ENCODE results near the gene ALKBH8. TPM values are rescaled to one million over a fixed set of nuclear protein-coding genes. Genes with fewer than 3 reads are reported as not detected.

Gene ALKBH8
- total RNA-seq, 8 experiments from 2014 or later, result 7.2 to 12.1 (median 9.4) TPM

GRCh38 chr11:107570015-107570414, 4.5 kb upstream of the ALKBH8 start:
- Histone ChIP-seq H3K4me3 (no peak overlapping the region), H3K27ac (no peak overlapping the region), H3K4me1 (replicated peaks in 1 of 2) (peaks cover 7% of the 10 kb centered on the region in 2 donors)
- in situ Hi-C loops (cut with MboI; ENCODE audit: low pct_unique_long_range_greater_than_20kb in 2 of 9, low sequenced_read_pairs in 9 of 9, unreplicated experiment in 9 of 9), result loop anchor here in 5 of 9 experiments (10.0 to 25.0 kb wide), 3 partner anchors 115 to 1092 kb away; partner anchors contain the start of gene DDX10 (in 1 of the 5)
- WGBS, 10 experiments, result 74 to 100% (median 86%) methylated on average over 1 to 5 of the region's 12 CpGs; no CpG with 5 or more reads in 6 of the 10 experiments
- ATAC-seq (replicated peaks in 6 of 8), result no peak

GRCh38 chr11:107567739-107568335, 2.3 kb upstream of the ALKBH8 start:
- in situ Hi-C loops (cut with MboI; ENCODE audit: low pct_unique_long_range_greater_than_20kb in 2 of 9, low sequenced_read_pairs in 9 of 9, unreplicated experiment in 9 of 9), result loop anchor here in 2 of 9 experiments (5.0 to 25.0 kb wide), 2 partner anchors 124 to 1094 kb away; partner anchors contain the start of gene DDX10 (in 1 of the 2)
- Histone ChIP-seq H3K4me3 (no peak overlapping the region), H3K27ac (no peak overlapping the region), H3K4me1 (replicated peaks in 1 of 2) (peaks cover 14 to 21% of the 10 kb centered on the region in 2 donors)
- WGBS, 10 experiments, result 11 to 100% (median 83%) methylated on average over 1 to 5 of the region's 5 CpGs
- ATAC-seq (replicated peaks in 6 of 8), result no peak

GRCh38 chr11:107566569-107566968, 1.0 kb upstream of the ALKBH8 start:
- no peak for ATAC-seq (replicated peaks in 6 of 8)
- Histone ChIP-seq H3K4me1 (replicated peaks in 1 of 2) (peaks cover 14 to 21% of the 10 kb centered on the region in 2 donors), H3K27ac (no peak overlapping the region), H3K4me3 (no peak overlapping the region)
- WGBS, 10 experiments, result 29 to 100% (median 69%) methylated on average over 1 to 2 of the region's 2 CpGs; no CpG with 5 or more reads in 1 of the 10 experiments
- in situ Hi-C loops (cut with MboI; ENCODE audit: low pct_unique_long_range_greater_than_20kb in 2 of 9, low sequenced_read_pairs in 9 of 9, unreplicated experiment in 9 of 9), result loop anchor here in 2 of 9 experiments (5.0 to 25.0 kb wide), 2 partner anchors 126 to 1096 kb away; partner anchors contain the start of gene DDX10 (in 1 of the 2)

GRCh38 chr11:107565955-107566501, 493 bp upstream of the ALKBH8 start:
- WGBS, 10 experiments, result 0 to 66% (median 31%) methylated on average over 1 to 8 of the region's 9 CpGs; no CpG with 5 or more reads in 2 of the 10 experiments

GRCh38 chr11:107564877-107565218, 687 bp downstream of the ALKBH8 start:
- in situ Hi-C loops (cut with MboI; ENCODE audit: low pct_unique_long_range_greater_than_20kb in 2 of 9, low sequenced_read_pairs in 9 of 9, unreplicated experiment in 9 of 9), result loop anchor here in 2 of 9 experiments (5.0 to 25.0 kb wide), 2 partner anchors 127 to 1097 kb away; partner anchors contain the start of gene DDX10 (in 1 of the 2)
- Histone ChIP-seq H3K27ac (peak overlapping the region; percentile 73 to 79), H3K4me3 (peak overlapping the region; percentile 83 to 98 (median 95)), H3K4me1 (replicated peaks in 1 of 2) (peaks cover 14 to 21% of the 10 kb centered on the region in 2 donors)
- ATAC-seq (replicated peaks in 6 of 8), result peak in 1 of 8 experiments; percentile 4
- 0 to 26% (median 8%) methylated on average over 1 to 6 of the region's 6 CpGs; no CpG with 5 or more reads in 1 of the 10 experiments for WGBS, 10 experiments

More at GRCh38 chr11:107565955-107566501, 493 bp upstream of the ALKBH8 start:
- Histone ChIP-seq H3K4me3 (peak overlapping the region; percentile 83 to 98 (median 95)), H3K27ac (peak overlapping the region; percentile 73 to 79), H3K4me1 (replicated peaks in 1 of 2) (peaks cover 14 to 21% of the 10 kb centered on the region in 2 donors)
- in situ Hi-C loops (cut with MboI; ENCODE audit: low pct_unique_long_range_greater_than_20kb in 2 of 9, low sequenced_read_pairs in 9 of 9, unreplicated experiment in 9 of 9), result loop anchor here in 2 of 9 experiments (5.0 to 25.0 kb wide), 2 partner anchors 126 to 1096 kb away; partner anchors contain the start of gene DDX10 (in 1 of the 2)
- ATAC-seq (replicated peaks in 6 of 8), result peak; percentile 7 to 75 (median 66)

GRCh38 chr11:107563702-107564101, 1.8 kb downstream of the ALKBH8 start:
- peak overlapping the region in 4 of 5 donors; percentile 4 to 98 (median 11) for H3K4me3 ChIP-seq
- peaks cover 14 to 21% of the 10 kb centered on the region in 2 donors for H3K4me1 ChIP-seq (replicated peaks in 1 of 2)
- no peak overlapping the region for H3K27ac ChIP-seq
- ATAC-seq (replicated peaks in 6 of 8), result peak; percentile 2 to 26 (median 10)
- 0 to 25% (median 6%) methylated on average over 1 to 2 of the region's 2 CpGs; no CpG with 5 or more reads in 3 of the 10 experiments for WGBS, 10 experiments
- in situ Hi-C loops (cut with MboI; ENCODE audit: low pct_unique_long_range_greater_than_20kb in 2 of 9, low sequenced_read_pairs in 9 of 9, unreplicated experiment in 9 of 9), result loop anchor here in 1 of 9 experiments (25.0 kb wide), 1 partner anchor 1099 kb away; the partner anchor contains the start of gene DDX10

- in situ Hi-C loops (cut with MboI; ENCODE audit: low pct_unique_long_range_greater_than_20kb in 2 of 9, low sequenced_read_pairs in 9 of 9, unreplicated experiment in 9 of 9), result loop anchor here in 1 of 9 experiments (25.0 kb wide), 1 partner anchor 1100 kb away; the partner anchor contains the start of gene DDX10
- Histone ChIP-seq H3K4me1 (replicated peaks in 1 of 2) (peaks cover 14 to 21% of the 10 kb centered on the region in 2 donors), H3K4me3 (no peak overlapping the region), H3K27ac (no peak overlapping the region)
- 4 to 100% (median 60%) methylated on average over 1 to 4 of the region's 4 CpGs; no CpG with 5 or more reads in 1 of the 10 experiments for WGBS, 10 experiments
- ATAC-seq (replicated peaks in 6 of 8), result no peak
These were observed 2.8 kb downstream of the ALKBH8 start for GRCh38 chr11:107562647-107563208.

- in situ Hi-C loops (cut with MboI; ENCODE audit: low pct_unique_long_range_greater_than_20kb in 2 of 9, low sequenced_read_pairs in 9 of 9, unreplicated experiment in 9 of 9), result loop anchor here in 1 of 9 experiments (25.0 kb wide), 1 partner anchor 1101 kb away; the partner anchor contains the start of gene DDX10
- peaks cover 12 to 21% of the 10 kb centered on the region in 2 donors for H3K4me1 ChIP-seq (replicated peaks in 1 of 2)
- no peak overlapping the region for H3K27ac ChIP-seq
- H3K4me3 ChIP-seq, result no peak overlapping the region
- ATAC-seq (replicated peaks in 6 of 8), result no peak
These were observed 3.8 kb downstream of the ALKBH8 start for GRCh38 chr11:107561688-107562087.

GRCh38 chr11:107550304-107550703, 15.2 kb downstream of the ALKBH8 start:
- 68 to 100% (median 90%) methylated on average over 1 to 4 of the region's 4 CpGs; no CpG with 5 or more reads in 5 of the 10 experiments for WGBS, 10 experiments
- no peak for ATAC-seq (replicated peaks in 6 of 8)
- Histone ChIP-seq H3K4me1 (replicated peaks in 1 of 2) (no peaks in the 10 kb centered on the region), H3K4me3 (no peak overlapping the region), H3K27ac (no peak overlapping the region)
- in situ Hi-C loops (cut with MboI; ENCODE audit: low pct_unique_long_range_greater_than_20kb in 2 of 9, low sequenced_read_pairs in 9 of 9, unreplicated experiment in 9 of 9), result loop anchor here in 1 of 9 experiments (25.0 kb wide), 1 partner anchor 1112 kb away; the partner anchor contains the start of gene DDX10

GRCh38 chr11:107549954-107550285, 15.6 kb downstream of the ALKBH8 start:
- no peak for ATAC-seq (replicated peaks in 6 of 8)
- no peaks in the 10 kb centered on the region for H3K4me1 ChIP-seq (replicated peaks in 1 of 2)
- in situ Hi-C loops (cut with MboI; ENCODE audit: low pct_unique_long_range_greater_than_20kb in 2 of 9, low sequenced_read_pairs in 9 of 9, unreplicated experiment in 9 of 9), result loop anchor here in 1 of 9 experiments (25.0 kb wide), 1 partner anchor 1112 kb away; the partner anchor contains the start of gene DDX10
- H3K4me3 ChIP-seq, result no peak overlapping the region
- H3K27ac ChIP-seq, result no peak overlapping the region
- 80 to 100% (median 100%) methylated on average over 1 to 2 of the region's 2 CpGs; no CpG with 5 or more reads in 3 of the 10 experiments for WGBS, 10 experiments

- H3K4me1 ChIP-seq (replicated peaks in 1 of 2), result no peaks in the 10 kb centered on the region
- peak in 2 of 8 experiments; percentile 25 to 32 for ATAC-seq (replicated peaks in 6 of 8)
- no peak overlapping the region for H3K27ac ChIP-seq
- in situ Hi-C loops (cut with MboI; ENCODE audit: low pct_unique_long_range_greater_than_20kb in 2 of 9, low sequenced_read_pairs in 9 of 9, unreplicated experiment in 9 of 9), result no loop called here
- WGBS, 10 experiments, result 44 to 85% (median 61%) methylated on average over 1 to 6 of the region's 6 CpGs
- no peak overlapping the region for H3K4me3 ChIP-seq
These were observed 16.1 kb downstream of the ALKBH8 start for GRCh38 chr11:107549253-107549953.

- in situ Hi-C loops (cut with MboI; ENCODE audit: low pct_unique_long_range_greater_than_20kb in 2 of 9, low sequenced_read_pairs in 9 of 9, unreplicated experiment in 9 of 9), result no loop called here
- no peak for ATAC-seq (replicated peaks in 6 of 8)
- no peaks in the 10 kb centered on the region for H3K4me1 ChIP-seq (replicated peaks in 1 of 2)
- H3K27ac ChIP-seq, result no peak overlapping the region
- no peak overlapping the region for H3K4me3 ChIP-seq
- WGBS, 10 experiments, result 83 to 100% (median 100%) methylated on average over 1 to 4 of the region's 4 CpGs; no CpG with 5 or more reads in 1 of the 10 experiments
These were observed 17.6 kb downstream of the ALKBH8 start for GRCh38 chr11:107547961-107548360.
